H9 (cell line): ENCODE data around the gene GPALPP1. TPM values are rescaled to one million over a fixed set of nuclear protein-coding genes. Genes with fewer than 3 reads are reported as not detected.

ENCODE experiments used
- DNase-seq: peaks from one replicate; pipeline ENCODE4 v3.0.0-alpha.2; 2017
- H2AFZ ChIP-seq: one replicate; pipeline ENCODE4 v1.6.1; 2013; ENCODE audit warnings: mild to moderate bottlenecking, low read length, control low read depth, moderate library complexity
- H2AK5ac ChIP-seq: 2 replicates; pipeline ENCODE4 v1.6.1; 2013; ENCODE audit warnings: low read length, control low read depth, mixed read lengths; ENCODE audit not compliant: insufficient read length
- H2BK120ac ChIP-seq: one replicate; pipeline ENCODE4 v1.6.1; 2013; ENCODE audit warnings: low read depth, mild to moderate bottlenecking, low read length, control low read depth, inconsistent platforms; ENCODE audit not compliant: poor library complexity, severe bottlenecking
- H2BK12ac ChIP-seq: 2 replicates; pipeline ENCODE4 v1.6.1; 2013; ENCODE audit warnings: low read length, control low read depth, mixed read lengths, low read depth; ENCODE audit not compliant: insufficient read length
- H2BK15ac ChIP-seq: 2 replicates; pipeline ENCODE4 v1.6.1; 2013; ENCODE audit warnings: low read depth, low read length, control low read depth
- H2BK20ac ChIP-seq: one replicate; pipeline ENCODE4 v1.6.1; 2013; ENCODE audit warnings: low read depth, mild to moderate bottlenecking, low read length, control low read depth, inconsistent platforms; ENCODE audit not compliant: poor library complexity, severe bottlenecking
- H2BK5ac ChIP-seq: 2 replicates; pipeline ENCODE4 v1.6.1; 2013; ENCODE audit warnings: low read length, control low read depth, mixed read lengths; ENCODE audit not compliant: insufficient read length
- H3K14ac ChIP-seq: 2 replicates; pipeline ENCODE4 v1.6.1; 2013; ENCODE audit warnings: low read length, control low read depth; ENCODE audit not compliant: insufficient read depth
- H3K18ac ChIP-seq: 2 replicates; pipeline ENCODE4 v1.6.1; 2013; ENCODE audit warnings: low read depth, mild to moderate bottlenecking, mixed read lengths, low read length, control low read depth; ENCODE audit not compliant: insufficient read length
- H3K23ac ChIP-seq: 2 replicates; pipeline ENCODE4 v1.6.1; 2013; ENCODE audit warnings: low read length, control low read depth, mixed read lengths, low read depth; ENCODE audit not compliant: insufficient read length
- H3K23me2 ChIP-seq: 2 replicates; pipeline ENCODE4 v1.6.1; 2013; ENCODE audit warnings: low read depth, mild to moderate bottlenecking, mixed read lengths, low read length, control low read depth; ENCODE audit not compliant: insufficient read length, poor library complexity, severe bottlenecking
- H3K27ac ChIP-seq: 2 replicates; pipeline ENCODE4 v1.5.1; 2013; ENCODE audit warnings: low read length, control low read depth, mixed read lengths, low read depth; ENCODE audit not compliant: insufficient read length
- H3K27me3 ChIP-seq: 2 replicates; pipeline ENCODE4 v1.6.1; 2013; ENCODE audit warnings: low read length, control low read depth, inconsistent platforms; ENCODE audit not compliant: insufficient read depth
- H3K4ac ChIP-seq: 2 replicates; pipeline ENCODE4 v1.6.1; 2013; ENCODE audit warnings: low read depth, mild to moderate bottlenecking, control low read depth, inconsistent platforms, low read length, moderate library complexity
- H3K4me1 ChIP-seq: 2 replicates; pipeline ENCODE4 v1.6.1; 2013; ENCODE audit warnings: low read length, control low read depth, inconsistent platforms; ENCODE audit not compliant: insufficient read depth
- H3K4me2 ChIP-seq: 2 replicates; pipeline ENCODE4 v1.6.1; 2013; ENCODE audit warnings: low read length, control low read depth, mixed read lengths; ENCODE audit not compliant: insufficient read length, insufficient read depth
- H3K56ac ChIP-seq: 2 replicates; pipeline ENCODE4 v1.6.1; 2013; ENCODE audit warnings: low read depth, mild to moderate bottlenecking, mixed read lengths, low read length, control low read depth; ENCODE audit not compliant: insufficient read length
- H3K79me1 ChIP-seq: 2 replicates; pipeline ENCODE4 v1.6.1; 2013; ENCODE audit warnings: low read depth, mild to moderate bottlenecking, moderate library complexity, low read length, control low read depth, inconsistent platforms; ENCODE audit not compliant: insufficient read depth, poor library complexity, severe bottlenecking
- H3K79me2 ChIP-seq: 2 replicates; pipeline ENCODE4 v1.6.1; 2013; ENCODE audit warnings: low read length, control low read depth, inconsistent platforms; ENCODE audit not compliant: insufficient read depth
- H3K9ac ChIP-seq: 2 replicates; pipeline ENCODE4 v1.6.1; 2013; ENCODE audit warnings: low read length, control low read depth, mixed read lengths; ENCODE audit not compliant: insufficient read length; ENCODE audit errors: extremely low read depth
- H3K9me3 ChIP-seq: one replicate; pipeline ENCODE4 v1.6.1; 2013; ENCODE audit warnings: low read depth, low read length, inconsistent platforms; ENCODE audit not compliant: control insufficient read depth
- H3T11ph ChIP-seq: one replicate; pipeline ENCODE4 v1.6.1; 2013; ENCODE audit warnings: mild to moderate bottlenecking, low read length, control low read depth, inconsistent platforms
- H4K20me1 ChIP-seq: one replicate; pipeline ENCODE4 v1.6.1; 2013; ENCODE audit not compliant: control insufficient read depth, insufficient read length, insufficient read depth
- H4K5ac ChIP-seq: 2 replicates; pipeline ENCODE4 v1.6.1; 2013; ENCODE audit warnings: low read depth, mild to moderate bottlenecking, mixed read lengths, low read length, control low read depth; ENCODE audit not compliant: insufficient read length
- H4K8ac ChIP-seq: replicated peaks from 2 replicates; pipeline ENCODE4 v1.6.1; 2013; ENCODE audit warnings: low read length, control low read depth, mixed read lengths, low read depth; ENCODE audit not compliant: insufficient read length
- H4K91ac ChIP-seq: 2 replicates; pipeline ENCODE4 v1.6.1; 2013; ENCODE audit warnings: low read depth, mild to moderate bottlenecking, moderate library complexity, mixed read lengths, low read length, control low read depth; ENCODE audit not compliant: insufficient read length
- H3K27ac Mint-ChIP-seq, 3 experiments: 2 replicates in 2 of 3; 3 replicates in 1 of 3; pipeline ENCODE4 v1.8.0; 2020 to 2021; ENCODE audit warnings: mixed read lengths in 3 of 3, mild to moderate bottlenecking in 1 of 3, moderate library complexity in 1 of 3
- H3K27me3 Mint-ChIP-seq: 2 replicates; pipeline ENCODE4 v1.8.0; 2021; ENCODE audit warnings: low read depth, mild to moderate bottlenecking, moderate library complexity, mixed read lengths
- H3K36me3 Mint-ChIP-seq, 3 experiments: 2 replicates in 2 of 3; 3 replicates in 1 of 3; pipeline ENCODE4 v1.8.0; 2020 to 2021; ENCODE audit warnings: low read depth in 3 of 3, mixed read lengths in 3 of 3; ENCODE audit not compliant: insufficient read depth in 1 of 3
- H3K4me1 Mint-ChIP-seq, 2 experiments: 2 replicates each; pipeline ENCODE4 v1.8.0; 2020; ENCODE audit warnings: mixed read lengths in 2 of 2
- H3K4me3 Mint-ChIP-seq, 2 experiments: 2 replicates in 1 of 2; 3 replicates in 1 of 2; pipeline ENCODE4 v1.8.0; 2020 to 2021; ENCODE audit warnings: mild to moderate bottlenecking in 2 of 2, mixed read lengths in 2 of 2, moderate library complexity in 1 of 2
- H3K9me3 Mint-ChIP-seq, 2 experiments: 2 replicates in 1 of 2; 3 replicates in 1 of 2; pipeline ENCODE4 v1.8.0; 2020; ENCODE audit warnings: mild to moderate bottlenecking in 2 of 2, mixed read lengths in 2 of 2, moderate library complexity in 1 of 2
- CTCF ChIP-seq: fragments of 200-600 bp; sonication (generic); conservative IDR thresholded peaks from 3 replicates; pipeline ENCODE4 v1.8.0; 2021; ENCODE audit warnings: antibody characterized with exemption, mild to moderate bottlenecking
- WGBS: extraction: QIAGEN DNeasy Blood & Tissue Kit; methylation state at CpG from one replicate; pipeline ENCODE4 v1.1.7; 2013; ENCODE audit warnings: missing lambda C conversion rate, low lambda C conversion rate, mixed read lengths; ENCODE audit not compliant: insufficient read length; ENCODE audit errors: extremely low coverage; 5-methylcytosine and 5-hydroxymethylcytosine counted together
- total RNA-seq: library from RNA; stranded (reverse); gene quantifications from 2 replicates; pipeline ENCODE4 v1.2.1, GENCODE V29; 2021

The GPALPP1 gene
- total RNA-seq, 1 experiment from 2014 or later: 21.9 TPM

- no CpG with 5 or more reads among the region's 1 CpG for WGBS
- no peak overlapping the region for H2AK5ac ChIP-seq
Measured at GRCh38 chr13:44978328-44978727, 11.0 kb upstream of the GPALPP1 start.

More at GRCh38 chr13:44978328-44978727, 11.0 kb upstream of the GPALPP1 start:
- Histone ChIP-seq H4K5ac (no peak overlapping the region), H2BK15ac (no peak overlapping the region), H3K4me1 (no peaks in the 10 kb centered on the region), H3K9me3 (no peaks in the 10 kb centered on the region), H2AFZ (no peak overlapping the region), H3K27ac (no peak overlapping the region), H4K91ac (no peak overlapping the region), H3K9ac (no peak overlapping the region), H4K8ac (no peak overlapping the region), H2BK120ac (no peak overlapping the region), H3K14ac (no peak overlapping the region), H3K18ac (no peak overlapping the region), H2BK20ac (no peak overlapping the region), H3K56ac (no peak overlapping the region), H2BK5ac (no peak overlapping the region), H3K27me3 (no peaks in the 10 kb centered on the region), H3K23ac (no peak overlapping the region), H3K79me2 (no peaks in the 10 kb centered on the region), H4K20me1 (no peaks in the 10 kb centered on the region), H3K4me2 (no peak overlapping the region), H2BK12ac (no peak overlapping the region), H3T11ph (no peak overlapping the region), H3K23me2 (no peaks in the 10 kb centered on the region), H3K79me1 (no peaks in the 10 kb centered on the region), H3K4ac (no peak overlapping the region)
- H3K27me3 Mint-ChIP-seq: no peaks in the 10 kb centered on the region; the same call in 1 of the 2 replicates
- TF ChIP-seq CTCF: peak; percentile 36
- no peaks in the 10 kb centered on the region for H3K4me1 Mint-ChIP-seq
- no peak overlapping the region for H3K27ac Mint-ChIP-seq
- no peaks in the 10 kb centered on the region for H3K9me3 Mint-ChIP-seq
- no peak for DNase-seq
- H3K36me3 Mint-ChIP-seq: peaks cover 8 to 41% (median 37%) of the 10 kb centered on the region in 3 experiments; a peak in 6 of 7 replicates
- H3K4me3 Mint-ChIP-seq: no peak overlapping the region
